NB4 (cell line): ENCODE data around the gene EHMT1.

Experiments used
- POLR2A ChIP-seq: IDR thresholded peaks from 2 replicates; pipeline ENCODE4 v1.6.1; 2011; ENCODE audit warnings: mild to moderate bottlenecking; ENCODE audit not compliant: insufficient read length; ENCODE audit errors: extremely low read depth
- TF ChIP-seq, protein P1 (sequence below): IDR thresholded peaks from one replicate; pipeline ENCODE4 v1.5.1; 2012; ENCODE audit warnings: low read depth, low read length

DNA sequence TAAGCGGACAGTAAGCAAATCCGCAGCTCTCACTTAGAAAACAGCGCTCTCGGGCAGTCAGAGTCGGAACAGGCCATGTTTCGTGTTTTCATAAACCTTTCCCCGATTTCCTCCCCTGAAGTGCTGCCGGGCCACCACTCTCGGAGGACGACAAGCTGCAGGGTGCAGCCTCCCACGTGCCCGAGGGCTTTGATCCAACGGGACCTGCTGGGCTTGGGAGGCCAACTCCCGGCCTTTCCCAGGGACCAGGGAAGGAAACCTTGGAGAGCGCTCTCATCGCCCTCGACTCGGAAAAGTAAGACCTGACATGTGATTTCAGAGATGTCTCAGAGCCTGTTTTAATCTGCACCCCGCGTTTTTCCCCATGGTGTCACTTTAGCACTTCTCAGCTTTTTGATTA, 159.0 kb downstream of the EHMT1 start:
- no peak for TF ChIP-seq POLR2A
- TF ChIP-seq, protein P1, sequence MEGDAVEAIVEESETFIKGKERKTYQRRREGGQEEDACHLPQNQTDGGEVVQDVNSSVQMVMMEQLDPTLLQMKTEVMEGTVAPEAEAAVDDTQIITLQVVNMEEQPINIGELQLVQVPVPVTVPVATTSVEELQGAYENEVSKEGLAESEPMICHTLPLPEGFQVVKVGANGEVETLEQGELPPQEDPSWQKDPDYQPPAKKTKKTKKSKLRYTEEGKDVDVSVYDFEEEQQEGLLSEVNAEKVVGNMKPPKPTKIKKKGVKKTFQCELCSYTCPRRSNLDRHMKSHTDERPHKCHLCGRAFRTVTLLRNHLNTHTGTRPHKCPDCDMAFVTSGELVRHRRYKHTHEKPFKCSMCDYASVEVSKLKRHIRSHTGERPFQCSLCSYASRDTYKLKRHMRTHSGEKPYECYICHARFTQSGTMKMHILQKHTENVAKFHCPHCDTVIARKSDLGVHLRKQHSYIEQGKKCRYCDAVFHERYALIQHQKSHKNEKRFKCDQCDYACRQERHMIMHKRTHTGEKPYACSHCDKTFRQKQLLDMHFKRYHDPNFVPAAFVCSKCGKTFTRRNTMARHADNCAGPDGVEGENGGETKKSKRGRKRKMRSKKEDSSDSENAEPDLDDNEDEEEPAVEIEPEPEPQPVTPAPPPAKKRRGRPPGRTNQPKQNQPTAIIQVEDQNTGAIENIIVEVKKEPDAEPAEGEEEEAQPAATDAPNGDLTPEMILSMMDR = no peak
